ENCODE results near the gene KDM7A. TPM values are rescaled to one million over a fixed set of nuclear protein-coding genes. Genes with fewer than 3 reads are reported as not detected.
"Not testable (repeated sequence)": the region's sequence is repeated elsewhere in the genome, so short reads cannot be mapped to it uniquely, and the experiment has no call there.

The KDM7A gene
- total RNA-seq, 1 donor from 2014 or later, result 16.4 TPM

DNA sequence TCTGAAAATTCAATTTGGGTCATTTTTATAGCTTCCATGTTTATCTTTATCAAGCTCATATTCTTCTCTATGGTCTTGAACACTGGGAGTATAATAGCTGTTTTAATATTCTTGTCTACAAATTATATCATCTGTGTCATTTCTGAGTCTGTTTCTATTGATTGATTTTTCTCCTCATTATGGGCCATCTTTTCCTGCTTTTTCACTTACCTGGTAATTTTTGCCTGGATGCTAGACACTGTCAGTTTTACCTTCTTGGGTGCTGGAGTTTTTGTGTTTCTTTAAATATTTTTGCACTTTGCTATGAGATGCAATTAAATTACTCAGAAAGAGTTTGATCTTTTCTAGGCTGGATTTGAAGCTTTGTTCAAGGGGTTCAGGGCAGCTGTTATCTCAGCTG is 26.8 kb upstream of the KDM7A start:
- DNase-seq (ENCODE audit: low spot score), result no peak

DNA sequence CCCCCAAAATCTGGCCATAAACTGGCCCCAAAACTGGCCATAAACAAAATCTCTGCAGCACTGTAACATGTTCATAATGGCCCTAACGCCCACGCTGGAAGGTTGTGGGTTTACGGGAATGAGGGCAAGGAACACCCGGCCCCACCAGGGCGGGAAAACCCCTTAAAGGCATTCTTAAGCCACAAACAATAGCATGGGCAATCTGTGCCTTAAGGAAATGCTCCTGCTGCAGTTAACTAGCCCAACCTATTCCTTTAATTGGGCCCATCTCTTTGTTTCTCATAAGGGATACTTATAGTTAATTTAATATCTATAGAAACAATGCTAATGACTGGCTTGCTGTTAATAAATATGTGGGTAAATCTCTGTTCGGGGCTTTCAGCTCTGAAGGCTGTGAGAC is 26.2 kb upstream of the KDM7A start:
- DNase-seq (ENCODE audit: low spot score), result not testable (repeated sequence)

DNA sequence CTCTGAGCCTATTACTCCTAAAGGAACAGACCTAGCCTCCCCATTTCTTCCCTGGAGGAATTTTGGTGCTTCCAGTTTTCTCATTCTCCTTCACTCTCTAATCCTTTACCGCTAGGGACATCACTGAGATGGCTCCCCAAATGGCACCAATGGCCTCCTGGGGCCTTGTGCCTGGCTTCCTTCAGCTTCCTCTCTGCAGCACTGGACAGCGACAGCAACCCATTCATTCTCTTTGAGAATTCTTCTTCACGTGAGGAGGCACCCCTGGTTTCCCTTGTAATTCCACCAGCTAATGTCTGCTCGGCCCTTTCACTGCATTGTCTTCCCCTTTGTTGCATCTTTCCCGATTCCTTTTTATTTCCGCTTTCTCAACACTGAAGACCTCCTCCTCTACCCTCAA is 24.6 kb upstream of the KDM7A start:
- DNase-seq (ENCODE audit: low spot score), result no peak

DNA sequence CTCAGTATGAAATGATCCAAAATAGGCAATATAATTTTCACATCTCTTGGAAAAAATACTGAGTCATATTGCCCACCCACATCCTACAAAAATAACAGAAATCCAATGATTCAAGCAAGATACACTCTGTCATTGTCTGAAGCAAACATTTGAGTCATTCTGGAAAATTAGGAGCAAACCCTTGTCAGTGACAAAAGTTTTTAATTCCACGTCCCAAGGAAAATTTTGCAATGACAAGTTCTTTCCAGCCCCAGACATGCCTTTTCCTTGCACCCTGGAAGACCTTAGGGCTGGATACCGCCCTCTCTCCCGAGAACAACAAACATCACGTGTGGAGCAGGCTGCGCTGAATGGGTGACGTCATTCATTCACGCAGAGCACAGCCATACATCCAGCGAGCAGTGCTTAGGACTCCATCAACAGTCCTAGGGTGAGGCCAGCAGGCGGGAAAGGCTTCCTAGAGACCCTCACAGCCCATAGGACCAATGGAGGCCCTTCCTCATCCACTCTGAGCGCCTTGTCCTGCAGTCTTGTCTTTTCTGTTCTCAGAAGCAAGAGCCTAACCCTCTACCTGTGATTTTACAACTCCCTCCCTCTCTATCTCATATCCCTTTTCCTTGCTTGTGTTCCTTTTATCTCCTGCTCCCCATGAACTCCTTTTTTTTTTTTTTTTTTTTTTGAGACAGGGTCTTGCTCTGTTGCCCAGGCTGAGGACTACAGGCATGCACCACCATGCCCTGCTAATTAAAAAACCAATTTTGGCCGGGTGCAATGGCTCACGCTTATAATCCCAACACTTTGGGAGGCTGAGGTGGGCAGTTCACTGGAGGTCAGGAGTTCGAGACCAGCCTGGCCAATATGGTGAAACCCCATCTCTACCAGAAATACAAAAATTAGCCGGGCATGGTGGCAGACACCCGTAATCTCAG is 23.5 kb upstream of the KDM7A start:
- DNase-seq (ENCODE audit: low spot score), result no peak

DNA sequence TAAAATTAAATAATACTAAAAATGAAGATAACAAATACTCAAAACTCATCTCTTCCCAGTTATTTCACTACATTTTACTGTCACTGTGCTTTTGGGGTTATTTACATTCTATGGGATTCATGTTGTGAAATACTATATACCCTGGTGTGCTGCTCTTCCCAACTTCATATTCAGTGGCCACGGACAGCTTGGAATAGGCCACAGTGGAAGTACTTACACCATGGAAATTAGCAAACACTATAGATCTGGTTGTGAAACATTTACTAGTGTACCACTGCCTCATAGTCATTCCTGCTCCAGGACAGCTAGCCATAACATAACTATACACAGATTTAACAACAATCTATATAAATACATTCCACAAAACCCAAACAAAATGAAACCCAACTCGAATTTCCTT is 21.2 kb upstream of the KDM7A start:
- no peak for DNase-seq (ENCODE audit: low spot score)

DNA sequence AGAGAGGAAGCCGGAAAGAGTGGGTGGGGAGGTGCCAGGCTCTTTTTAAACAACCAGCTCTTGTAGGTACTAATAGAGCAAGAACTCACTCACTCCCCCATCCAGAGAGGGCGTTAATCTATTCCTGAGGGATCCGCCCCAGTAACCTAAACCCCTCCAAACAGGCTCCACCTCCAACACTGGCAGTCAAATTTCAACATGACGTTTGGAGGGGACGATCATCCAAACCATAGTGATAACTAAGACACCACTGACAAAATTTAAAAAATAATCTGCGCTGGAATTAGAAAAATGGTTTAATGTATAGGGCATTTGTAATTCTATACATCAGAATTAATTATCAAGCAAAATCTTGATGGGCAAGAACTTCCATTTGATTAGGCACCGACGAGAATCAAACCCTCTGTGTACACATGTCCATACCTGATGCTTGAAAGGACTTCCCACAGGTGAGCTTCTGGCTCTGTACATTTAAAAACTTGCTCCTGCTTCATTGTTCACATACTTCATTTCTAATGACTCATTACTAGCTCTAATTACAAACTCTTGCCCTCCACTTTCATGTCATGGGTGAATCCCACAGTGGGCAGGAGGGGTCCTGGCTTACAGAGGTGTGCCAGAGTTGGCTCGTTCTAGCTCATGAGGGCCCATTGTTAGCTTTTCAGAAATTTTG is 20.6 kb upstream of the KDM7A start:
- no peak for DNase-seq (ENCODE audit: low spot score)

DNA sequence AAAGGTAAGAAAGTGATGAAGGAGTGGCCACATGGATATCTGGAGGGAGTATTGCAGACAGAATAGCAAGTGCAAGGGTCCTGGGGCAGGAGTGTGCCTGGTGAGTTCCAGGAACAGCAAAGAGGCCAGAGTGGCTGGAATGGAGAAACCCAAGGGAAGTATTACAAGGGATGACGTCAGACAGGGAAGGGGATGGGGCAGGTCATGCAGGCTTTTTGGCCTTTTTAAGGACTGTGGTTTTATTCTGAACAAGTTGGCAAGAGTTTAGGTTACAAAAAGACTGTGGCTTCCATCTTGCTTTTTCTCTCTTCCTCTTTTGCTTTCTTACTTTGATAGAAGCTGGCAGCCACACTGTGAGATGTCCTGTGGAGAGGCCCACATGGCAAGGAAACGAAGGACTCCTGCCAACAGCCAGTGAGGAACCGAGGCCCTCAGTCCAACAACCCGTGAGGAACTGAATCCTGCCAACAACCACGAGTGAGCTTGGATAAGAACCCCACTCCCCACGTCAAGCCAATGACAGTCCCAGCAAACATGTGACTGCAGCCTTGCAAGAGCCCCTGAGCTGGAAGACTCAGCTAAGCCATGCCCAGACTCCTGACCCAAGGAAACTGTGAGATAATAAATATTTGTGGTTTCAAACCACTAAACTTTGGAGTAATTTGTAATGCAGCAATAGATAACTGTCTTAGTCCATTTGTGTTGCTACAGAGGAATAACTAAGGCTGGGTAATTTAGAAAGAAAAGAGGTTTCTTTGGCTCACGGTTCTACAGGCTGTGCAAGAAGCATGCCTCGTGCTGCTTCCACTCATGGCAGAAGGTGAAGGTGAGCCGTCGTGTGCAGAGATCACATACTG is 19.8 kb upstream of the KDM7A start:
- DNase-seq (ENCODE audit: low spot score), result no peak

DNA sequence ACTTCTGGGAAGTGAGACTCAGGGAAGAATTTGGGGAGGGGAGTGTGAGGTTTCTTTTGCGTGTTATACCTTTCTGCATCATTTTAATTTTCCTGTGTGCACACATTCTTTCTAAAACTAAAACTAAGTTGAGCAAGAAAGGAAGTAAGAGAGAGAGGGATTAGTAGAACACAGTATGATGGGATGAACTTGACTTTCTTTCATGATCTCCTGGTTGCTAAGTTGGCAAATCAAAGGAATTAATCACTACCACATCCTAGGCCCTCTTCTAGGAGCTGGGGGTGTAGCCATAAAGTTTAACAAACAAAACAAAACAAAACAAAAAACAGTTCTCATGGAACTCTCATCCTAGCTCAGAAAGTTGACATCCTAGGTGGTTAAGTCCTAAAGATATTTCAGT is 19.1 kb upstream of the KDM7A start:
- DNase-seq (ENCODE audit: low spot score), result no peak

DNA sequence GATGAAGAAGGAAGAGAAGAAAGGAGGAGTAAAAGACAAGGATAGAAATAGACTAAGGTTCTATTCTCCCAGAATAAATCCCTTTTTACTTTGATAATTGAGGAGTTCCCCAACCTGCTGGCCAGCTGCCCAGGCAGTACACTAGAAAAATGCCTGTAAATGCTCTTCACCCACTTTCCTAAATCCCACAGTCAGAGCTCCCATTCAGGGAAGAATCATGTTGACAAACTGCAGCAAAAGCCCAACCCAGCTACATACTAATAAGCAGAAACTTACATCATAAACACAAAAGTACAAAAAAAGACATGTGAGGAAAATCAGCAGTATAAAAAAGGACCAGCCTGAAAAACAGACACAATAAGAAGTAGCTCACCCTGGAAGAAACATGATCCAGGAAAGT is 15.8 kb upstream of the KDM7A start:
- DNase-seq (ENCODE audit: low spot score), result no peak

DNA sequence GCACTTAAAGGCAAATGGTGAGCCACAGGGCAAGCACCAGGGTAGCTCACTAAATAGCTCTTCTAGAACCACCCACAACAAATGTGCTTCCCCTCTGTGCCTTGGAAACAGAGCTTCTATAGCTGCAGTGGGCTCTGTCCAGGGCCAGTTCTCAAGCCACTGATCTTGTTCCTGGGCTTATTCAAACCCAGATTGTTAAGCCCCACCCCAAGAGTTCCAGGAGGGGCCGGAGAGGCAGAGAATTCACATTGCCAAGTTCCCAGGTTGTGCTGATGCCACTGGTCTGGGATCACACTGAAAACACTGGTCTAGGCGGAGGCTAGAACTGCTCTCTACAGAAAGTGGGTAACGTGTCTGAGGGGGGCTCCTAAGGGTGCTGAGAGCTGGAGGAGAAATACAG is 15.4 kb upstream of the KDM7A start:
- DNase-seq (ENCODE audit: low spot score), result no peak

DNA sequence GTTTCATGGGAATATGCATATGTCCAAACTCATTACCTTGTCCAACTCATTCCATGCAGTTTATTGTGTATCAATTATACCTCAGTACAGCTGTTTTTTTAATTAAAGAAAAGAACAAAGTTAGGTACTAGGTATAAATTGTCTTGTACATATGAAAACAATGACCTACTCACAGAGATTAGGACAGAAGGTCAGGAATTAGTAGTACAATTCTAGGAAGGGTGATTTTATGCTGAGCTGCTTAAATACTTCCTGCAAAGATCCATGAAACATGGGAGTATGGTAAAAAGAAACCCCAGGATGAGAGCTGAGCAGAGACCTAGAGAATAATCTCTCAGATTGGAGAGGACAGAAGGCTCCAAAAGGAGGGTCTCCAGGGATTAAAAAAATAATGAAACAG is 13.8 kb upstream of the KDM7A start:
- DNase-seq (ENCODE audit: low spot score), result no peak

DNA sequence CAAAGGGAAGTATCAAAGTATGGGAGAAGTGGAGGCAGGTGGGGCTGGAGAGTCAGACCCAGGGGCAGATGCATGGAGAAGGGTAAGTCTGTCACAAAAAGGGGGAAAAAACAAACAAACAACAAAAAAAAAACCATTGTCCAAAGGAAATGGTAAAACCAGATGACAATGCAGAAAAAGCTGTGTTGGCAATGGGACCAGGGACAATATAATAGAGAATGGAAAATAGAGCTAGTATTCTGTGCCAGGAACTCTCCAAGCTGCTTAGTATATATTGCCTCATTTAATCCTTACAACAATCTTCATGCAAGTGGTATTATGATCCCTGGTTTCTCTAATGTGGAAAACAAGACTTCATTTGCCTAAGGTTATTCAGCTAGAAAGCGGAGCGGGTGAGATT is 13.1 kb upstream of the KDM7A start:
- no peak for DNase-seq (ENCODE audit: low spot score)

DNA sequence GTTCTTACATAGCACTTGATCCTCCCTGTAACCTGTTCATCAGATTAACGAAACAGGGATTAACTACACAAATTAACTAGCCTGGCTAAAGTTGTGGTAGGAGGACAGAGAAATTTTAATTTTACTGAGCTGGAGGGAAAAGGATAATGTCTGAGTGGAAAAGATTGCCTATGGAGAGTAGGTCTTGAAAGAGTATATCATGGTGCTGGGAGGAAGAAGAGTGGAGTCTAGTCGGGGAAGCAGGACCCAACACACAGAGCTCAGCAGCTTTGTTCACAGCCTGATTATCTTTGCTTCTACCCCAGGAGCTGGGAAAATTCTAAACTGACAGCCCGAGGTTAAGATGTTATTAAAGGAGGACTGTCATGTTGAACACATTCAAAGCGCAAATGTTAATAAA is 6.1 kb upstream of the KDM7A start:
- no peak for DNase-seq (ENCODE audit: low spot score)

DNA sequence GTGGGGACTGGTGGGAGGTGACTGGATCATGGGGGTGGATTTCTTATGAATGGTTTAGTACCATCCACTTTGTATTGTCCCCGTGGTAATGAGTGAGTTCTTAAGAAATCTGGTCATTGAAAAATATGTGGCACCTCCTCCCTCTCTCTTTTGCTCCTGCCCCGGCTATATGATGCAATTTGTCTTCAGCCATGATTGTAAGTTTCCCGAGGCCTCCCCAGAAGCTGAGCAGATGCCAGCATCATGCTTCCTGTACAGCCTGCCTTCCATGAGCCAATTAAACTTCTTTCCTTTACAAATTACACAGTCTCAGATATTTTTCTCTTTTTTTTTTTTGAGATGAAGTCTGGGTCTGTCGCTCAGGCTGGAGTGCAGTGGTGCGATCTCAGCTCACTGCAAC is 2.6 kb upstream of the KDM7A start:
- no peak for DNase-seq (ENCODE audit: low spot score)

DNA sequence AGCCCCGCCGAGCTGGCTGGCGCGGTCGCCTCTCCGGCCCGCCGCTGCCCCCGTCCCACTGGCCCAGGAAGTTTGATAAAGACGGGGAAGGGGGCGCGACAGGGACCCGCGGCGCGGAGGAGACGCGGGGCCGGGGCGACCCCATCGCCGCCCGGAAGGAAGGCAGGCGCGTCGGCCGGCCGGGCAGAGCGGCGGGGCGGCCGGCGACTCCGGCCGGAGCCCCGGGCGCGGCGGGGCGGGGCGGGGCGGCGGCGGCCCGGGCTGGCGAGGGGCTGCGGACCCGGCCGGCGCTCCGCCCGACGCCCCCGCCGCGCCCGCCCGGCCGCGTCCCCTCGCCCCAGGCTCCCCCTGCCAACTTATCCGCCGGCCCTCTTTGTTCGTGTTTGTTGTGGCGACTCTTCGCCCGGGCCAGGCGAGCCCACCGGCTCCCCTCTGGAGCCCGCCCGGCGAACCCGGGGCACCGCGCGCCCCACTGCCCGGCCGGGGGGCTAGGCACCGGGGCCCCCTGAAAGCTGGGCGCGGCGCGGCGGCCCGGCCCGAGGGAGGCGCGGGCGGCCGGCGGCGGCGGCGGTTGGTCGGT is 571 bp downstream of the KDM7A start:
- no peak for DNase-seq (ENCODE audit: low spot score)

DNA sequence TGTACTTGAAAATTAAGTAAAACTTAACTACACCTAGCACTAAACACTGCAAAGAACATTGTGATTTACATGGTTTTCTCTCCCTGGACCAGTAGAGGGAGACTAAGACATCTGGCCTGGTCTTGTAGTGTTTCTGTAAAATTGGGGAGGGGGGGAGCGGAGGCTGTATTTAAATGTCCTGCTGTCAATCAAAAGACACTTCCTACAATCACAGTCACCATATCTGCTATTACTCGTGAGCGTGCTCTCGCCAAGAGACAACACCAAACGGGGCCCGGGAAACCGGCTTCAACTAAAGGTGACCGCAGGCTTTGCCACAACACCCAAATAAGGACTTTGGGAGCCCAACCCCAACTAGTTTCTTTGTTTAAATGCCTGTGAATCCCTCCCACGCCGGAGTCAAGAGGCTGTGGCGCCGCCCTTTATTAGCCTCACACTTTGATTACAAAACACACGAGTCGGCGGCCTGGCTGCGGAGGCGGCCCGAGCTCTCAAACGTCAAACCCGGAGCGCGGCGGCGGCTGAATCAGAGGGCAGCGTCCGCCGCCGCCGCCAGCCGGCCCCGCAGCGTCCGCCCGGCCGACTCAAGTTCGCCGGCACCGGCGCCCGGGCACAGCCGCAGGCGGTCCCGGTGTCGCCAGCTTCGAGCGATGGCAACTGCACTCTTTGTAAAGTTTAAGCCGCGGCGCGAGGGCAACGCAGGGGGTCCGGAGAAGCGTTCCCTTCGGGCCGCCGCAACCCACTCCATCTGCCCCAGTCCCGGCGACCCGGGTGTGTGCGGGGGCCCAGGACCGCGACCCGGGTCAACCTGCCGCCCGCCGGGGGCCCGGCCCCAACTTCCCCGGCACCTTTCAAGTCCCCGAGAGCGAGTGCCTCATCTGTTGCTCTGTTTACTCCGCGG is 1.3 kb downstream of the KDM7A start:
- DNase-seq (ENCODE audit: low spot score), result peak; percentile 98

DNA sequence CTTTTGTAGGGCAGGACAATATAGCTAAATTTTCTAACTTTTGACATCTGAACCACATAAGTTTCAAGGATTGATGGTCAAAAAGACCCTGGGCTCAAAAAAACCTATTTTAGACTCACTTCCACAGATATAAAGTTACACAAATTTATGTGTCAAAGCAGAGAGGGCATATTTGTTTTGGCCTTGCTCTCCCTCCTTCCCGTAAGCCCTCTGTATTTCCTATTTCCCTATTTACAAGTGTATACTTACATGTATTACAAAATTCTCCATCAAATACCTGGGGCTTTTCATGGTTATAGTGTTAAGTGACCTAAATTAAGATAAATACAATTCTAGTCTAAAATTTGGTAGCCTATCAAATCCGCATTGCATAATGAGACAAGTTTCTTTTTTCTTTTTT is 2.6 kb downstream of the KDM7A start:
- no peak for DNase-seq (ENCODE audit: low spot score)

DNA sequence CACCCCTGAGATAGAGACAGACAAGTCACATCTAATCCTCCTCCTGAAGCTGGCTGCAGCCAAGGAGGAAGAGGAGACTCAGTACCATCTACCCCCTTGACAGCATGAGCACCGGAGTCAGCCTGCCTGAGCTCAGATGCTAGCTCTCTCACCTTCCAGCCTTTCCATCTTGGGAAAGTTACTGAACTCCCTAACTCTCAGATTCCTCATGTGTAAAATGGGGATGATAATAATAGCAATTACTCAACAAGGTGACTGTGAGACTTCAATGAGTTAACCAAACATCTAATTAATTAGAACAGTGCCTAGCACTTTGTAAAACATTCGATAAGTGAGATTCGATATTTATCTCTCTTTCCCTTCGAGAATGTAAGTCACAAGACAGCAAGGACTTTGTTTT is 6.4 kb downstream of the KDM7A start:
- DNase-seq (ENCODE audit: low spot score), result no peak

DNA sequence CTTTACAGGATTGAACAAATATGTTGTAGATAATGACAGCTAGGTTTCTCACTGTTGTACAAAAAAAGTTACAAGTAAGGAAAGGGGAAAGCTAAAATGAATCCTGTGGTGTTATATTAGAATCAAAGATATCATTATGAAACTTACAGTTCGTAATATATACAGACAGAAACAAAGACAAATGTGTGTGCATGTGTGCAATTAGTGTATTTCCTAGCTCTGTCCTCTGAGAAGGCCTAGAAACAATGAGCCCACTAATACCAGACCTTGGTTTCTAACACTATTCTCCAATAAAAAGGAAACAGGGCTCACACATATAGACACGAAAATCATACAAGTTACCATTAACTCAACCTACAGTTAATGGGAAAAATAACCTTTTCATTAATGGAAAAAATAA is 8.0 kb downstream of the KDM7A start:
- DNase-seq (ENCODE audit: low spot score), result no peak

DNA sequence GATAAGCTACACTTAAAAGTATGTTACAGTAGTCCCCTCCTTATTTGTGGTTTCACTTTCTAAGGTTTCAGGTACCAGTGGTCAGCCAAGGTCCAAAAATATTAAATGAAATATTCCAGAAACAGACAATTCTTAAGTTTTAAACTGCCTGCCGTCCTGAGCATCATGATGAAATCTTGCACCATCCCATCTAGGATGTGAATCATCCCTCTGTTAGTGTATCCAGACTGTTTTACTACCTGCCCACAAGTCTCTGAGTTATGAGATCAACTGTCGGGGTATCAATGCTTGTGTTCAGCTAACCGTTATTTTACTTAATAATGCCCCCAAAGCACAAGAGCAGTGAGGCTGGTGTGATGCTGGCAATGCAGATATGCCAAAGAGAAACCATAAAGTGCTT is 11.4 kb downstream of the KDM7A start:
- DNase-seq (ENCODE audit: low spot score), result no peak
